Brain microvascular endothelial cell (primary cell): ENCODE results near the gene CNOT6L.
A peak's percentile ranks its signal among the peaks of the same experiment; 100 is the strongest.

Experiments used
- DNase-seq: peaks from one replicate; pipeline ENCODE4 v3.0.0-alpha.2; 2020
- H3K27ac ChIP-seq: fragments of 250-450 bp; sonication (Bioruptor Pico); 2 replicates; pipeline ENCODE4 v1.5.1; 2020; ENCODE audit warnings: mild to moderate bottlenecking, moderate library complexity
- H3K27me3 ChIP-seq: fragments of 250-450 bp; sonication (Bioruptor Pico); replicated peaks from 2 replicates; pipeline ENCODE4 v1.5.1; 2020; ENCODE audit warnings: mild to moderate bottlenecking
- H3K36me3 ChIP-seq: fragments of 250-450 bp; sonication (Bioruptor Pico); replicated peaks from 2 replicates; pipeline ENCODE4 v1.5.1; 2020; ENCODE audit warnings: mild to moderate bottlenecking
- H3K4me3 ChIP-seq: 2 replicates; pipeline ENCODE4 v1.5.1; 2011; ENCODE audit warnings: low read depth, mild to moderate bottlenecking, control low read depth, low read length, moderate library complexity
- in situ Hi-C: cut with HindIII; loops from 2 replicates; pipeline ENCODE4 v1.10.0; 2017; ENCODE audit warnings: low sequenced_read_pairs, low pct_ligation_motif_present
- TF ChIP-seq, protein P1 (sequence below): IDR thresholded peaks from 2 replicates; pipeline ENCODE4 v1.5.1; 2011; ENCODE audit warnings: low read depth, mild to moderate bottlenecking, moderate library complexity, low read length, control low read depth, inconsistent platforms; ENCODE audit errors: missing control alignments

CNOT6L gene

DNA sequence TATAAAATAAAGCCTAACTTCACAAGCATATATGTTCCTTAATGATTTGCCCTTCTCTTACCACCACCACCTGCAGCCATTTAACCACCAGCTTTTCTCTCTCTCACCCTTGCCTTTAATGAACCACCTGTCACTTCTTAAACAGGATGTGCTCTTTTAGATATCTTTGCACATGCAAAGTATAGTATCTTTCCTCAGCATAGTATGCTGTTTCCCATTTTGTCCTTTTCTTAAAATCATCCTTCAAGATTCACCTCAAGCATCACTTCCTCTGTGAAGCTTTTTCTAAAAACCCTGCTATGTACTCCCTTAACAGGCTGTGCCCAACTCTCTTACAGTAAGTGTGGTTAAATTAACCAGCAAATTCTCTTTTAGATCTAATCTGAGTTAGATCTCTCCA is 8.2 kb upstream of the CNOT6L start:
- Histone ChIP-seq H3K4me3 (no peak overlapping the region), H3K27ac (no peak overlapping the region), H3K27me3 (no peaks in the 10 kb centered on the region), H3K36me3 (no peaks in the 10 kb centered on the region)
- no peak for DNase-seq
- in situ Hi-C loops: no loop called here
- TF ChIP-seq, protein P1, sequence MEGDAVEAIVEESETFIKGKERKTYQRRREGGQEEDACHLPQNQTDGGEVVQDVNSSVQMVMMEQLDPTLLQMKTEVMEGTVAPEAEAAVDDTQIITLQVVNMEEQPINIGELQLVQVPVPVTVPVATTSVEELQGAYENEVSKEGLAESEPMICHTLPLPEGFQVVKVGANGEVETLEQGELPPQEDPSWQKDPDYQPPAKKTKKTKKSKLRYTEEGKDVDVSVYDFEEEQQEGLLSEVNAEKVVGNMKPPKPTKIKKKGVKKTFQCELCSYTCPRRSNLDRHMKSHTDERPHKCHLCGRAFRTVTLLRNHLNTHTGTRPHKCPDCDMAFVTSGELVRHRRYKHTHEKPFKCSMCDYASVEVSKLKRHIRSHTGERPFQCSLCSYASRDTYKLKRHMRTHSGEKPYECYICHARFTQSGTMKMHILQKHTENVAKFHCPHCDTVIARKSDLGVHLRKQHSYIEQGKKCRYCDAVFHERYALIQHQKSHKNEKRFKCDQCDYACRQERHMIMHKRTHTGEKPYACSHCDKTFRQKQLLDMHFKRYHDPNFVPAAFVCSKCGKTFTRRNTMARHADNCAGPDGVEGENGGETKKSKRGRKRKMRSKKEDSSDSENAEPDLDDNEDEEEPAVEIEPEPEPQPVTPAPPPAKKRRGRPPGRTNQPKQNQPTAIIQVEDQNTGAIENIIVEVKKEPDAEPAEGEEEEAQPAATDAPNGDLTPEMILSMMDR: no peak

DNA sequence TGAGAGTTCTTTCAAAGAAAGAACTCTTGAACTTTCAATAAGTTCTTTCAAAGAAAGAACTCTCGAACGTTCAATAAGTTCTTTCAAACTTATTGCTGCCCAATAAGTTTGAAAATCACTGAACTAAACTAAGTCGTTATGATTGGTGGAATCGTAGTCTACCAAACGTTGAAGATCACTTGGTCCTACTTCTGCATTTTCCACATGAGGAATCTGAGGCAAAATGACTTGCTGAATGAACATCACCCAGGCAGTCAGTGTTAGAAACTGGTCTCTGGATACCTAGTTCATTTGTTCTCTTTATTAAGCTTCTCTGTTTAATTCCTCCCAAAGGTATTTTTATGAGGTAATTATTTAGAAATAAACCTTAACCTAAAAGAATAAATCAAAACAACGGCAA is 7.1 kb upstream of the CNOT6L start:
- H3K36me3 ChIP-seq: no peaks in the 10 kb centered on the region
- no peaks in the 10 kb centered on the region for H3K27me3 ChIP-seq
- H3K27ac ChIP-seq: no peak overlapping the region
- DNase-seq: no peak
- no peak overlapping the region for H3K4me3 ChIP-seq
- in situ Hi-C loops: no loop called here
- TF ChIP-seq, protein P1: no peak

DNA sequence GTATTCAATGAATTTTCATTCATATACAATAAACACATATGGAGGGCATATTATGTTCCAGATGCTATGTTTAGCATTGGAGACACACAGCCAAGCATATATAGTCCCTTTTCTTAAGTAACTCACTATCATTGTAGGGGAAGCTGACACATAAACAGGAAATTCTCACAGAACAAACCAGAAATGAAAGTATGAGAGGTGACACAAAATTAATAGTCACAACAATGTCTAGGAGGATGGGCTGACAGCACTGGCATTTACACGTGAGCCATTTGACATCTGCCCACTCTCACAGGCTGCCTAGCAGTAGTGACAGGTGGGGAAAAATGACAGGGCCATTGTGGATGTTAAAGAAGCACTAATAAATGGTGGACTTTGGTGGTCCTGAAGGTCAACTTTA is 2.6 kb upstream of the CNOT6L start:
- no peaks in the 10 kb centered on the region for H3K27me3 ChIP-seq
- in situ Hi-C loops: no loop called here
- no peak for DNase-seq
- no peaks in the 10 kb centered on the region for H3K36me3 ChIP-seq
- no peak overlapping the region for H3K4me3 ChIP-seq
- no peak overlapping the region for H3K27ac ChIP-seq
- TF ChIP-seq, protein P1: no peak

DNA sequence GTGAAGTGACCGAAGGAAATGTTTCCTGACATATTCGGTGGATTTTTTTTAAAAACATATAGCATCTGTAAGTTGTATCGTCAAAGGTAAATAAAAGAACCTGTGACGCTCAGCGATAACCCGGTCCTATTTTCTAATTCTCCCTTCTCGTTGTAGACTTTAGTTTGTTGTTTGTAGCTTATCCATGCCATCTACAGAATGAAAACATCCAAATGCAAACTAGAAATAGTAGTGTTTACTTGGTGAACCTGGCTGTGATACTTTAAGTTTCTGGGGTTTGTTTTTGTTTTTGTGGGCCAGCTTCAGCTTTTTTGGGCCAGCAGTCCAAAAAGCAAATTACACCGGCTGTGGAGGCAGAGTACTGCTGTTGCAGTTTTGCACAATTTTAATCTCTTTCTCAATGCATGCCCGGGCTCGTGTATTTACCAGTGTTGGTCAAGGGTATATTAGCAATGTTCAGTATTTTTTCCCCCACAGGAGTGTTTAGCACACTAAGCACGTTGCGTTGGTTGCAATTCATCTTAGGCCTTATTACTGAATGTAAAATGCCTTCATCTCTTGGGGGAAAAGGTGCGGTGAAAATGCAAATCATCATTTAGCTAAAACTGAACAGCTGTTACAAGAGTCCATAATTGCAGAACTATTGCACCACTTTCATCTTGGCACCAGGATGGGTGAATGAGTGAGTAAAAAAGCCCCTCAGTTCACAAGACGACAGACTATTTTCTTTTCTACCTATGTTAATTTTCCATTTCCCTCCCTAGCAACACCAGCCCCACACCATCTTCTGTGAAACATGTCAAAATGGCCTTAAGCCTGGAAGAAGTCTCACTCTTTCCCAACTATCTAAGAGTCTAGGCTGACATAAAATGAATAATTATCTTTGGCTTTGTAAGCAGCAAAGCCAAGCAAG is 1.7 kb upstream of the CNOT6L start:
- in situ Hi-C loops: no loop called here
- H3K4me3 ChIP-seq: peak overlapping the region; percentile 91
- H3K36me3 ChIP-seq: no peaks in the 10 kb centered on the region
- DNase-seq: no peak
- peak overlapping the region; percentile 68 for H3K27ac ChIP-seq
- no peaks in the 10 kb centered on the region for H3K27me3 ChIP-seq
- TF ChIP-seq, protein P1: no peak

DNA sequence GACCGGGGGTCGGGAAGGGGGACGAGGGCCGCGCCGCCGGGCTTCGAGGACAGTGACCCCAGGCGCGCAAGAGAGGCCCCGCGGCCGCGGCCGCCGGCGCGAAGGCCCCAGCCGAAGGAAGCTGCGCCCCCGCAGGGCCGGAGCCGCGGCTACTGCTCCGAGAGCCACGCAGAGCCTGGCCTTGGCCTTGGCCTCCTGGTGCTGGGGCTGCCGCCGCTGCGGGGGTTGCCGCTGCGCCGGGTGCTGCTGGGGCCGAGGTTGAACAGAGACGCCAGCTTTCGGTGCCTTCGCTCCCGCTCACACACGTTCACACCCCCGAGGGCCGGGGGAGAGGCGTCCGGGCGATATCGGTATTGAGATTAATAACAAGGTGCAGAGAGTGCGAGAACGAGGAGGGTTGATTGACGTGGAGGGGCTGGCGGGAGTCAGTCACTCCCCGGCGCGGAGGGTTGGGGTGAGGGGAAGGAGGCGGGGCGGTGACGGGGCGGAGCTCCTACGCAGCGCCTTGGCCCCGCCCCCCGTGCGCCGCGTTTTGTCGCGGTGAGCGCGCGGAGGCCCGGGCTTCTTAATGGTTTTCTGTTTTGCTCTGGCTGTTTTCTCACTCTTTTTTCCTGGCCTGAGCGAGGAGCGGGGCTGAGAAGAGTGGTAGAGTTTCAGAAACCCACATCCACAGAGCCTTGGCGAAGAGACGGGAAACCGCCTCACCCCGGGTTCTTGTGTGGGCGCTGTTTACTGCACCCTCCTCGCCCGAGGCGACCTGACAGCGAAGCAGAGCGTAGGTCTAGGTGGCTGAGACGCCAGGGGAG is 878 bp upstream of the CNOT6L start:
- H3K36me3 ChIP-seq: no peaks in the 10 kb centered on the region
- peak overlapping the region; percentile 68 for H3K27ac ChIP-seq
- TF ChIP-seq, protein P1: no peak
- peak; percentile 71 for DNase-seq
- in situ Hi-C loops: no loop called here
- no peaks in the 10 kb centered on the region for H3K27me3 ChIP-seq
- peak overlapping the region; percentile 91 for H3K4me3 ChIP-seq
